HepG2 (cell line): Measurements from ENCODE around the gene ARAP3. TPM values are rescaled to one million over a fixed set of nuclear protein-coding genes. Genes with fewer than 3 reads are reported as not detected.

Experiments used
- ATAC-seq: fragments of 200-7000 bp; cut with Tn5 transposase; 3 replicates; pipeline ENCODE4 v1.9.1; 2020; ENCODE audit warnings: mild to moderate bottlenecking, moderate library complexity
- BruUV-seq: library from RNA; stranded (reverse); fragments of 400-500 nt; replicated peaks from 2 replicates; lab custom pipeline; 2021; lab: Mats Ljungman, UMichigan
- CTCF ChIA-PET: fragments of 300-600 bp; formaldehyde crosslinking; extraction: SDS; loops from one replicate; lab custom pipeline; 2021; ENCODE audit warnings: low total read pairs, inconsistent platforms, low intra/inter-chr PET ratio; lab: Yijun Ruan, JAX
- POLR2A ChIA-PET: fragments of 350-600 bp; sonication (Branson Sonifier 250); formaldehyde crosslinking; loops from one replicate; lab custom pipeline; 2020; ENCODE audit warnings: antibody characterized with exemption, inconsistent platforms; lab: Yijun Ruan, JAX
- DNase-seq: peaks from one replicate; pipeline ENCODE4 v3.0.0-alpha.2; 2015; ENCODE audit warnings: low spot score
- FAIRE-seq: peaks from 3 replicates; lab custom pipeline; 2011; peaks lifted over from hg19 to GRCh38; lab: Jason Lieb, UNC
- H2AFZ ChIP-seq: one replicate; pipeline ENCODE4 v1.6.1; 2011; ENCODE audit warnings: low read length, inconsistent platforms
- H3K27ac ChIP-seq: fragments of 300-600 bp; 3 replicates; pipeline ENCODE4 v1.8.0; 2011; ENCODE audit warnings: mixed run types, mild to moderate bottlenecking, mixed read lengths, low read length, inconsistent platforms; ENCODE audit not compliant: insufficient read depth; ENCODE audit errors: extremely low read length
- H3K27me3 ChIP-seq, 2 experiments: fragments of 200-600 bp in 1 of 2; 2 replicates in 1 of 2; 3 replicates in 1 of 2; pipeline versions ENCODE4 v1.6.0 to v1.8.0; 2011; ENCODE audit warnings: low read length in 2 of 2, mild to moderate bottlenecking in 2 of 2, moderate library complexity in 2 of 2, inconsistent platforms in 1 of 2; ENCODE audit not compliant: insufficient read depth in 2 of 2, control insufficient read depth in 1 of 2
- H3K36me3 ChIP-seq, 2 experiments: fragments of 200-600 bp in 1 of 2; replicated peaks in 1 of 2; 2 replicates in 1 of 2; 3 replicates in 1 of 2; pipeline versions ENCODE4 v1.5.1 to v1.8.0; 2011; ENCODE audit warnings: low read length in 2 of 2, inconsistent platforms in 1 of 2; ENCODE audit not compliant: insufficient read depth in 2 of 2, control insufficient read depth in 1 of 2
- H3K4me1 ChIP-seq: 2 replicates; pipeline ENCODE4 v1.5.1; 2012; ENCODE audit warnings: low read length, inconsistent platforms; ENCODE audit not compliant: insufficient read depth
- H3K4me2 ChIP-seq: 2 replicates; pipeline ENCODE4 v1.6.0; 2011; ENCODE audit warnings: low read depth, low read length, inconsistent platforms
- H3K4me3 ChIP-seq, 3 experiments: fragments of 200-600 bp in 1 of 3; sonication (generic), shearing (Covaris generic) in 1 of 3; replicated peaks in 1 of 3; 2 replicates each; pipeline ENCODE4 v1.5.1; 2011 to 2016; ENCODE audit warnings: low read length in 3 of 3, inconsistent platforms in 2 of 3, low read depth in 2 of 3, mild to moderate bottlenecking in 2 of 3, control low read depth in 1 of 3, mixed read lengths in 1 of 3; ENCODE audit not compliant: insufficient read depth in 1 of 3
- H3K79me2 ChIP-seq: one replicate; pipeline ENCODE4 v1.6.1; 2011; ENCODE audit warnings: low read length, inconsistent platforms; ENCODE audit not compliant: insufficient read depth
- H3K9ac ChIP-seq: 2 replicates; pipeline ENCODE4 v1.6.0; 2011; ENCODE audit warnings: mild to moderate bottlenecking, low read depth, low read length, inconsistent platforms; ENCODE audit not compliant: insufficient read depth
- H3K9me3 ChIP-seq: 2 replicates; pipeline ENCODE4 v1.5.1; 2012; ENCODE audit warnings: mild to moderate bottlenecking, low read length
- H4K20me1 ChIP-seq: 2 replicates; pipeline ENCODE4 v1.6.0; 2011; ENCODE audit warnings: inconsistent platforms, mild to moderate bottlenecking, low read length, moderate library complexity; ENCODE audit not compliant: insufficient read depth
- BCL3 ChIP-seq: sonication (generic); formaldehyde crosslinking; IDR thresholded peaks from 2 replicates; pipeline ENCODE4 v1.5.1; 2020; ENCODE audit warnings: mild to moderate bottlenecking, missing genetic modification reagents, moderate library complexity
- EHMT2 ChIP-seq: fragments of 200-600 bp; sonication (generic); IDR thresholded peaks from 2 replicates; pipeline ENCODE4 v1.7.0; 2017; ENCODE audit warnings: antibody characterized with exemption, low read depth, low read length, borderline replicate concordance
- HMGXB4 ChIP-seq, 2 experiments: sonication (generic) in 1 of 2; formaldehyde crosslinking in 1 of 2; IDR thresholded peaks; 2 replicates each; pipeline versions ENCODE4 v1.4.0 to v1.6.1; 2018 to 2020; ENCODE audit warnings: missing genetic modification reagents in 2 of 2, borderline replicate concordance in 1 of 2, low read depth in 1 of 2, mild to moderate bottlenecking in 1 of 2, missing biosample characterization in 1 of 2
- KAT7 ChIP-seq: IDR thresholded peaks from 2 replicates; pipeline ENCODE4 v1.6.1; 2018; ENCODE audit warnings: borderline replicate concordance, missing compliant biosample characterization
- KLF9 ChIP-seq: IDR thresholded peaks from 2 replicates; pipeline ENCODE4 v1.6.1; 2016; ENCODE audit warnings: low read depth
- MAFK ChIP-seq, 2 experiments: IDR thresholded peaks in 1 of 2; conservative IDR thresholded peaks in 1 of 2; 2 replicates each; pipeline ENCODE4 v1.6.1; 2011; ENCODE audit warnings: improper control_type of control experiment in 2 of 2, low read length in 2 of 2
- MBD4 ChIP-seq: IDR thresholded peaks from 2 replicates; pipeline ENCODE4 v1.6.1; 2012; ENCODE audit warnings: low read length, inconsistent platforms, borderline replicate concordance
- MTF2 ChIP-seq: sonication (generic); formaldehyde crosslinking; IDR thresholded peaks from 2 replicates; pipeline ENCODE4 v1.5.0; 2020; ENCODE audit warnings: missing genetic modification reagents, borderline replicate concordance
- STAT6 ChIP-seq: sonication (generic); formaldehyde crosslinking; IDR thresholded peaks from 2 replicates; pipeline ENCODE4 v1.4.0; 2020; ENCODE audit warnings: missing genetic modification reagents, mild to moderate bottlenecking, borderline replicate concordance
- ZBTB14 ChIP-seq: sonication (generic); formaldehyde crosslinking; IDR thresholded peaks from 2 replicates; pipeline ENCODE4 v1.4.0; 2020; ENCODE audit warnings: missing genetic modification reagents
- ZBTB2 ChIP-seq: sonication (generic); formaldehyde crosslinking; IDR thresholded peaks from 2 replicates; pipeline ENCODE4 v1.8.0; 2022; ENCODE audit warnings: low read depth, missing genetic modification reagents
- ZFP41 ChIP-seq: sonication (generic); formaldehyde crosslinking; IDR thresholded peaks from 2 replicates; pipeline ENCODE4 v1.4.0; 2020; ENCODE audit warnings: mild to moderate bottlenecking, missing genetic modification reagents, borderline replicate concordance
- ZNF121 ChIP-seq: sonication (generic); formaldehyde crosslinking; IDR thresholded peaks from 2 replicates; pipeline ENCODE4 v1.5.0; 2020; ENCODE audit warnings: mild to moderate bottlenecking, missing genetic modification reagents
- ZNF235 ChIP-seq: sonication (generic); formaldehyde crosslinking; IDR thresholded peaks from 2 replicates; pipeline ENCODE4 v1.8.1; 2023; ENCODE audit warnings: mild to moderate bottlenecking, missing genetic modification reagents, borderline replicate concordance
- ZNF510 ChIP-seq: sonication (generic); formaldehyde crosslinking; IDR thresholded peaks from 2 replicates; pipeline ENCODE4 v1.4.0; 2020; ENCODE audit warnings: low read depth, mild to moderate bottlenecking, missing genetic modification reagents
- ZNF543 ChIP-seq: sonication (generic); formaldehyde crosslinking; IDR thresholded peaks from 2 replicates; pipeline ENCODE4 v1.4.0; 2020; ENCODE audit warnings: mild to moderate bottlenecking, missing genetic modification reagents
- ZNF557 ChIP-seq: sonication (generic); formaldehyde crosslinking; IDR thresholded peaks from 2 replicates; pipeline ENCODE4 v1.4.0; 2020; ENCODE audit warnings: missing genetic modification reagents
- WGBS: methylation state at CpG from one replicate; pipeline ENCODE4 v1.1.6; 2017; ENCODE audit warnings: low lambda C conversion rate; 5-methylcytosine and 5-hydroxymethylcytosine counted together
- in situ Hi-C: cut with HindIII; loops from 2 replicates; pipeline ENCODE4 v1.10.0; 2017; ENCODE audit warnings: low pct_unique_long_range_greater_than_20kb; ENCODE audit not compliant: extremely low pct_ligation_motif_present
- intact Hi-C: fragments of 100-400 bp; cut with micrococcal nuclease; formaldehyde crosslinking; loops from one replicate; pipeline ENCODE4 v1.10.0; 2022; ENCODE audit not compliant: unreplicated experiment
- polyA plus RNA-seq, 8 experiments: library from polyadenylated mRNA; depleted of rRNA in 3 of 8; stranded (reverse) in 7 of 8; unstranded in 1 of 8; fragments of >200 nt; fragmentation: Illumina TruSeq in 4 of 8; extraction: Trizol in 4 of 8; gene quantifications; 2 replicates each; pipeline versions ENCODE4 v1.2.1 to v1.2.3, GENCODE V29; 2011 to 2016; ENCODE audit warnings: low read depth in 4 of 8, missing spikeins in 1 of 8, mixed read lengths in 1 of 8; ENCODE audit not compliant: insufficient read depth in 1 of 8
- total RNA-seq, 5 experiments: library from RNA; depleted of rRNA; stranded (reverse); fragments of >200 nt; fragmentation: Illumina TruSeq; extraction: Trizol; gene quantifications; 2 replicates each; pipeline ENCODE4 v1.2.3, GENCODE V29; 2016; ENCODE audit warnings: low read depth in 1 of 5

ARAP3 gene
- total and polyA plus RNA-seq, 2 of the 13 experiments (the other 11 are each of a cell fraction or from before 2014, with no cell fraction given): 0.25 TPM; not detected in 1

- CTCF ChIA-PET: no interaction called here
- in situ Hi-C loops: no loop called here
- TF ChIP-seq MAFK (conservative IDR thresholded peaks at IDR 0.05 in 1 of 2, IDR thresholded peaks at IDR 0.05 in 1 of 2; ENCODE audit: low read length in 2 of 2): no peak
- no peak for TF ChIP-seq KLF9 (CRISPR knock-in tag)
- TF ChIP-seq ZBTB14 (CRISPR knock-in tag): no peak
- TF ChIP-seq ZNF235: no peak
- no peak for TF ChIP-seq ZFP41 (CRISPR knock-in tag)
- TF ChIP-seq EHMT2: no peak
- TF ChIP-seq STAT6 (CRISPR knock-in tag): no peak
- no peak for TF ChIP-seq KAT7 (CRISPR knock-in tag)
- TF ChIP-seq MTF2 (CRISPR knock-in tag): no peak
- TF ChIP-seq MBD4: no peak
- TF ChIP-seq HMGXB4 (CRISPR knock-in tag; IDR thresholded peaks at IDR 0.05; ENCODE audit: borderline replicate concordance in 1 of 2, low read depth in 1 of 2): no peak
- no peak for TF ChIP-seq BCL3
- TF ChIP-seq ZNF510: no peak
- no peak for TF ChIP-seq ZNF121 (CRISPR knock-in tag)
- TF ChIP-seq ZNF557 (CRISPR knock-in tag): no peak
- no peak for TF ChIP-seq ZBTB2 (CRISPR knock-in tag)
- no peak for TF ChIP-seq ZNF543 (CRISPR knock-in tag)
Observed at GRCh38 chr5:141656396-141656795, 25.6 kb downstream of the ARAP3 start.

More at GRCh38 chr5:141656396-141656795, 25.6 kb downstream of the ARAP3 start:
- Histone ChIP-seq H3K9ac (no peak overlapping the region), H3K9me3 (no peaks in the 10 kb centered on the region), H3K27ac (no peak overlapping the region), H4K20me1 (no peaks in the 10 kb centered on the region), H3K4me3 (no peak overlapping the region), H3K27me3 (peaks cover 5 to 15% of the 10 kb centered on the region in 2 experiments; a peak in 4 of 5 replicates), H3K79me2 (no peaks in the 10 kb centered on the region), H3K4me2 (no peak overlapping the region), H3K36me3 (no peaks in the 10 kb centered on the region), H2AFZ (no peak overlapping the region), H3K4me1 (peaks cover 6% of the 10 kb centered on the region; the same call in 1 of the 2 replicates)
- intact Hi-C loops: no loop called here
- DNase-seq (no peak), FAIRE-seq (no peak), ATAC-seq (no peak)
- 73% methylated on average over 9 of the region's 9 CpGs for WGBS
- POLR2A ChIA-PET: no interaction called here
- no TSS peak for BruUV-seq
